ENCODE measurements around the gene ITGBL1.

The ITGBL1 gene

GRCh38 chr13:101452519-101453485 lies at the start of gene ITGBL1:
Gene ITGBL1 (plus strand): TSS chr13:101452675. CDS start chr13:101452834, 159 bp downstream.
- no peak for DNase-seq (ENCODE audit: low read depth)

GRCh38 chr13:101406791-101407190 lies 45.7 kb upstream of the ITGBL1 start:
- no peak for DNase-seq (ENCODE audit: low read depth)

GRCh38 chr13:101408154-101408553 lies 44.3 kb upstream of the ITGBL1 start:
- DNase-seq (ENCODE audit: low read depth), result no peak

GRCh38 chr13:101408992-101409656 lies 43.4 kb upstream of the ITGBL1 start:
- DNase-seq (ENCODE audit: low read depth), result no peak

GRCh38 chr13:101412076-101412475 lies 40.4 kb upstream of the ITGBL1 start:
- DNase-seq (ENCODE audit: low read depth), result no peak

GRCh38 chr13:101415358-101416174 lies 36.9 kb upstream of the ITGBL1 start:
- no peak for DNase-seq (ENCODE audit: low read depth)

DNA sequence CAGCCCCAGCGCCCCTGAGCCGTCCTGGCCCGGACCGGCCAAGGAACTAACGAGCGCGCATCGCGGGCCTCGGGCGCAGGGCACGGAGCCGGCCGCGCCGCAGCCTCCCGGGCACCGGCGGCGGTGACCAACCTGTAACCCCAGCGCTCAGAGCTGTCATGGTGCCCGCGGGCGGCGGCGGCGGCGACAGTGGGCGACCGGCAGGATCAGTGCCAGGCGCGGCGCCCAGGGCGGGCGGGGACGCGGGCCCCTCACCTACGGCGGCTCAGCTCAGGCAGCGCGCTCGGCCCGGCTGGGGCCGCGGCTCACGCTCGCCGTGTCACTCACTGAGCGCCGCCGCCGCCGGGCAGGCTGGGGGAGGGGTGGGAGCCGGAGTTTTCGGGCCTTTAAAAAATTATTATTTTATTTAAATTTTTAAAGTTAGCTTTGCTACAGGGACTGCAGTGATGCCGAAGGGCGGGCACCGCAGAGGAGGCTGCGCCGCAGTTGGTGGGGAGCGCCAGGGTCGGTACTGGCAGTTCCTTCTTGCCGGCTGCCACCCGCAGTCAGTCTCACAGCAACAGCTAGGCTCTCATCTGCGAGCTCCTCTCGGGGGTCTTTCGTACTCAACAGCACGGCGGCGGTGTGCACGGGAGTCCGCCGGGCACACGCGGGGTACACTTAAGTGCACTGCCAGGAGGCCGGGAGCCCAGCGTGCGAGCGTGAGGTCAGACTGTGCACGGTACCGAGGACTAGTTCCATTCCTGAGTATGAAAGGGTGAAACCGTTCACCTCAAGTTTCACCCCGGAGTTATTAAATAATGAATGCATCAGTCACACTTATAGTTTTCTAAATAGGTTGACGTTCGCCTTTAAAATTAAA lies 36.1 kb upstream of the ITGBL1 start, which contains the start of gene NALCN:
NALCN (minus strand) TSS at position 328 of the 862 bp plus-strand sequence. CDS start 17,382 bp downstream, outside the sequence.
- no peak for DNase-seq (ENCODE audit: low read depth)

- DNase-seq (ENCODE audit: low read depth), result no peak
Measured at GRCh38 chr13:101417043-101417406, 35.5 kb upstream of the ITGBL1 start.

GRCh38 chr13:101417501-101417900 lies 35.0 kb upstream of the ITGBL1 start:
- DNase-seq (ENCODE audit: low read depth), result no peak

DNA sequence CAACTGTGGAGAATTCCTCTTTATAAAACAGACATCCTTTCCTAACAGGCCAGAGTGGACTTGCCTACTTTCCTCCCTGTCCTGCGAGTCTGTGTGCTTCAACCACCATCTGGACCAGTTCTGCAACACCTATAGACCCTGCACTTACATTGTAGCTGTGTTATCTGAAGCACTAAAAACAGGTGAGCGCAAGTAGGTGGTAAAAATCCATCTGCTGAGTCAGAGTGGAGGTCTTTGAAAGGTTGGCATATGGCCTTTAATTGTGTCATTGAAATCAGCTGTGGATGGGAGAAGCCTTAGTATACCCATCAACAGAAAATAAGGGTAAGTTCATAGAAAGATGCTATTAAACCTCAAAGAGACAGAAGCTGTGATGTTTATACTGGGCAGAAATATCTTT lies 28.6 kb upstream of the ITGBL1 start:
- DNase-seq (ENCODE audit: low read depth), result no peak

GRCh38 chr13:101424381-101425155 lies 27.9 kb upstream of the ITGBL1 start:
- no peak for DNase-seq (ENCODE audit: low read depth)

DNA sequence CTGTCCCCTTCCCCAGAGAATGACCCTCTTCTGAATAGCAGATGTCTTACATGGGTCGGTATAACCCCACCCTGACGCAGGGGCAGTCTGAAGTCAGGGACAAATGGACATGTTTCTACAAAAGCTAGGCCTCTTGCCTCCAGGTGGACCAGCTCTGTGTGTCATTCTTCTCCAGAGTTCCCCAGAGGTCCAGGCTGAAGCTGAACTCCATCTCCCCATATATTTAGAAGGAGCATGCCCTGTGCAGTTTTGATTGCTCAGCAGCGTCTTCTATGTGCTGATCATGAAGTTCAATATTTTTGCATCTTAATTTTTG lies 27.4 kb upstream of the ITGBL1 start:
- DNase-seq (ENCODE audit: low read depth), result no peak

DNA sequence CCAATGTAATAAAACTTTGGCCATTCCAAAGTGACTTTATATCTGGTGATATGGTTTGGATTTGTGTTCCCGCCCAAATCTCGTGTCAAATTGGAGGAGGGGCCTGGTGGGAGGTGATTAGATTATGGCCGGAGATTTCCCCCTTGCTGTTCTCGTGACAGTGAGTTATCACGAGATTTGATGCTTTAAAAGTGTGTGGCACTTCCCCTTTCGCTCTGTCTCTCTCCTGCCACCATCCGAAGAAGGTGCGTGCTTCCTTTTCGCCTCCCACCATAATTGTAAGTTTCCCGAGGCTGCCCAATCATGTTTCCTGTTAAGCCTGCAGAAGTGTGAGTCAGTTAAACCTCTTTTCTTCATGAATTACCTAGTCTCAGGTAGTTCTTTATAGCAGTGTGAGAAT lies 26.9 kb upstream of the ITGBL1 start:
- DNase-seq (ENCODE audit: low read depth), result no peak

DNA sequence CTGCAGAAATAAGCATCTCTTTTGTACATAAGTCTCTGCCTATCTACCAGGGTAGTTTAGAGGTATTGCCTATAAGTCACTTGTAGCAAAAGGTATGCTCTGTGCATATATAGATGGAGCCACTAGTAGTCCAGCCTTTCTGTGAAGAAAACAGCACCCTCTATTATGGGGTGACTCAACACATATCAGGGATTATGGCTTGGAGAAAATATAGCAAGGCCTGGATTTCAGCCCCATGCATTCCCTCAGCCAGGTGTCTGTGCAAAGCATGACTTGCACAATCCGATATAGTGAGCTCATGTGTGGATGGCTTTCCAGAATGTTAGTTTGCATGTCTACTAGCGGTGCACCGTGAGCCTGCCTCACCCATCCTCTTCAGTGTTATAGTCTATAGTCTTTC lies 22.7 kb upstream of the ITGBL1 start:
- no peak for DNase-seq (ENCODE audit: low read depth)

- DNase-seq (ENCODE audit: low read depth), result no peak
Measured at GRCh38 chr13:101433895-101434294, 18.6 kb upstream of the ITGBL1 start.

GRCh38 chr13:101434486-101434885 lies 18.0 kb upstream of the ITGBL1 start:
- DNase-seq (ENCODE audit: low read depth), result no peak

GRCh38 chr13:101447852-101448251 lies 4.6 kb upstream of the ITGBL1 start:
- DNase-seq (ENCODE audit: low read depth), result no peak

GRCh38 chr13:101449790-101450748 lies 2.4 kb upstream of the ITGBL1 start:
- no peak for DNase-seq (ENCODE audit: low read depth)

GRCh38 chr13:101450749-101451130 lies 1.7 kb upstream of the ITGBL1 start:
- DNase-seq (ENCODE audit: low read depth), result no peak

GRCh38 chr13:101451641-101452040 lies 834 bp upstream of the ITGBL1 start:
- DNase-seq (ENCODE audit: low read depth), result no peak
